ENCODE results near the gene LRRC14B. TPM values are rescaled to one million over a fixed set of nuclear protein-coding genes. Genes with fewer than 3 reads are reported as not detected.
"Not testable (repeated sequence)": the region's sequence is repeated elsewhere in the genome, so short reads cannot be mapped to it uniquely, and the experiment has no call there.

Gene LRRC14B
- total RNA-seq, 1 donor from 2014 or later, result not detected

GRCh38 chr5:240550-240949 is 49.3 kb downstream of the LRRC14B start:
- H3K4me3 ChIP-seq; H3K27ac ChIP-seq; ATAC-seq; H3K4me1 ChIP-seq; H3K27me3 ChIP-seq (ENCODE audit: low read depth); DNase-seq; intact Hi-C loops (cut with DNase I); H3K9me3 ChIP-seq: not testable (repeated sequence)
- H3K36me3 ChIP-seq, result peaks cover 90% of the 10 kb centered on the region

- intact Hi-C loops (cut with DNase I), result not testable (repeated sequence)
- peaks cover 87% of the 10 kb centered on the region for H3K36me3 ChIP-seq
Measured at GRCh38 chr5:241045-241669, 49.9 kb downstream of the LRRC14B start.

GRCh38 chr5:243683-244367 is 52.5 kb downstream of the LRRC14B start:
- ATAC-seq; intact Hi-C loops (cut with DNase I); H3K27me3 ChIP-seq (ENCODE audit: low read depth); H3K4me1 ChIP-seq; H3K9me3 ChIP-seq; DNase-seq; H3K27ac ChIP-seq; H3K4me3 ChIP-seq: not testable (repeated sequence)
- H3K36me3 ChIP-seq, result peaks cover 88% of the 10 kb centered on the region

More at GRCh38 chr5:241045-241669, 49.9 kb downstream of the LRRC14B start:
- not testable (repeated sequence) for H3K27ac ChIP-seq; H3K4me1 ChIP-seq; H3K9me3 ChIP-seq; H3K4me3 ChIP-seq; H3K27me3 ChIP-seq (ENCODE audit: low read depth); DNase-seq
- ATAC-seq, result peak in 1 of 2 donors; percentile 17

- H3K4me1 ChIP-seq; DNase-seq; intact Hi-C loops (cut with DNase I); H3K9me3 ChIP-seq; H3K27me3 ChIP-seq (ENCODE audit: low read depth); H3K27ac ChIP-seq; H3K4me3 ChIP-seq; ATAC-seq: not testable (repeated sequence)
- H3K36me3 ChIP-seq, result peaks cover 88% of the 10 kb centered on the region
Measured at GRCh38 chr5:245717-246116, 54.4 kb downstream of the LRRC14B start.

Other genes starting within 250 kb of the LRRC14B start
- gene PLEKHG4B, start 99.3 kb upstream of the LRRC14B start, total RNA-seq, result 2.7 TPM
- gene CCDC127, start 26.7 kb downstream of the LRRC14B start, total RNA-seq, result 4.9 TPM
- gene SDHA, start 26.8 kb downstream of the LRRC14B start, total RNA-seq, result 89.6 TPM
- 75.9 TPM for gene PDCD6, start 80.2 kb downstream of the LRRC14B start, total RNA-seq
- gene AHRR, start 130.2 kb downstream of the LRRC14B start, total RNA-seq, result 8.4 TPM